ENCODE data around the gene ARHGAP21. TPM values are rescaled to one million over a fixed set of nuclear protein-coding genes. Genes with fewer than 3 reads are reported as not detected.

Gene ARHGAP21
- total and polyA plus RNA-seq, 9 of the 15 experiments (the other 6 are each of a cell fraction or from before 2014, with no cell fraction given) = 13.6 to 145 (median 60.8) TPM

DNA sequence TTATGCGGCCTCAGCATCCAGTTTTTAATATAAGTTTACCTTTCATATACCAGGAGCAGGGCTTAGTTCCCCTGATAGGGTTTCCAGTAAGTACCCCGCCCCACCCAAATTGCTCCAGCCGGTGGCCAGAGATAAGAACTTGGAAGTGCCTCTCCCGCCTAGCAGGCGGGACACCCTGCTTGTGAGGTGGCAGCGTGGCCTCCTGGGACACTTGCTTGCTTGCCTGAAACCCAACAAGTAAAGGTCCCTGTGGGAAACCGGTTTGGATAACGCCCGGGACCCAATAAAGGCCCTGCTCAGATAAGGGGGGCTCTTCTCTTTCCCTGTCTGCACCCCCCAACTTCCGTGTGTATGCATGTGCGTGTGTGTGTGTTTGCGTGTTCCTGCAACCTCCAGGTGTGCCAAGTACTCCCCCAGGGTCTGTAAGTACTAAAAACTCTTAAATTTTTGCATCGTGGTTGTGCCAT, 154.3 kb downstream of the ARHGAP21 start (continued):
- TF ChIP-seq CBFA2T2 (conservative IDR thresholded peaks at IDR 0.05) (peak; percentile 86), HNRNPL (IDR thresholded peaks at IDR 0.05; ENCODE audit: low read depth, low read length) (no peak), IRF2 (CRISPR knock-in tag; IDR thresholded peaks at IDR 0.05) (no peak), SREBF1 (IDR thresholded peaks at IDR 0.05; ENCODE audit: borderline replicate concordance, low read depth, low read length) (no peak), KLF13 (tag; IDR thresholded peaks at IDR 0.05; ENCODE audit: borderline replicate concordance, low read depth) (peak; percentile 69), ADNP (tag; IDR thresholded peaks at IDR 0.05) (no peak), ATF7 (IDR thresholded peaks at IDR 0.05) (peak; percentile 66; the same call in 1 of the 2 replicates), ZNF174 (CRISPR knock-in tag; IDR thresholded peaks at IDR 0.05) (no peak), XRCC3 (IDR thresholded peaks at IDR 0.05) (no peak), NR1H2 (CRISPR knock-in tag; IDR thresholded peaks at IDR 0.05) (no peak), U2AF1 (optimal IDR thresholded peaks at IDR 0.05; ENCODE audit: low read depth, low read length) (no peak), SAP30 (IDR thresholded peaks at IDR 0.05; ENCODE audit: borderline replicate concordance, insufficient read depth, low read depth, low read length, poor library complexity, severe bottlenecking) (no peak), HDAC3 (IDR thresholded peaks at IDR 0.05; ENCODE audit: borderline replicate concordance, partially characterized antibody) (peak; percentile 75), STAG1 (CRISPR knock-in tag; IDR thresholded peaks at IDR 0.05; ENCODE audit: borderline replicate concordance) (no peak), TRIM24 (IDR thresholded peaks at IDR 0.05) (peak in 1 of 2 experiments; percentile 70; a peak in 2 of 4 replicates), RBM14 (IDR thresholded peaks at IDR 0.05; ENCODE audit: borderline replicate concordance, insufficient read depth, low read depth, low read length) (no peak), ZNF263 (CRISPR knock-in tag; IDR thresholded peaks at IDR 0.05; ENCODE audit: borderline replicate concordance) (no peak)
- TF ChIP-seq, protein P1, sequence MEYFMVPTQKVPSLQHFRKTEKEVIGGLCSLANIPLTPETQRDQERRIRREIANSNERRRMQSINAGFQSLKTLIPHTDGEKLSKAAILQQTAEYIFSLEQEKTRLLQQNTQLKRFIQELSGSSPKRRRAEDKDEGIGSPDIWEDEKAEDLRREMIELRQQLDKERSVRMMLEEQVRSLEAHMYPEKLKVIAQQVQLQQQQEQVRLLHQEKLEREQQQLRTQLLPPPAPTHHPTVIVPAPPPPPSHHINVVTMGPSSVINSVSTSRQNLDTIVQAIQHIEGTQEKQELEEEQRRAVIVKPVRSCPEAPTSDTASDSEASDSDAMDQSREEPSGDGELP (CRISPR knock-in tag; IDR thresholded peaks at IDR 0.05; ENCODE audit: borderline replicate concordance) = peak; percentile 81
- TF ChIP-seq, protein P2, sequence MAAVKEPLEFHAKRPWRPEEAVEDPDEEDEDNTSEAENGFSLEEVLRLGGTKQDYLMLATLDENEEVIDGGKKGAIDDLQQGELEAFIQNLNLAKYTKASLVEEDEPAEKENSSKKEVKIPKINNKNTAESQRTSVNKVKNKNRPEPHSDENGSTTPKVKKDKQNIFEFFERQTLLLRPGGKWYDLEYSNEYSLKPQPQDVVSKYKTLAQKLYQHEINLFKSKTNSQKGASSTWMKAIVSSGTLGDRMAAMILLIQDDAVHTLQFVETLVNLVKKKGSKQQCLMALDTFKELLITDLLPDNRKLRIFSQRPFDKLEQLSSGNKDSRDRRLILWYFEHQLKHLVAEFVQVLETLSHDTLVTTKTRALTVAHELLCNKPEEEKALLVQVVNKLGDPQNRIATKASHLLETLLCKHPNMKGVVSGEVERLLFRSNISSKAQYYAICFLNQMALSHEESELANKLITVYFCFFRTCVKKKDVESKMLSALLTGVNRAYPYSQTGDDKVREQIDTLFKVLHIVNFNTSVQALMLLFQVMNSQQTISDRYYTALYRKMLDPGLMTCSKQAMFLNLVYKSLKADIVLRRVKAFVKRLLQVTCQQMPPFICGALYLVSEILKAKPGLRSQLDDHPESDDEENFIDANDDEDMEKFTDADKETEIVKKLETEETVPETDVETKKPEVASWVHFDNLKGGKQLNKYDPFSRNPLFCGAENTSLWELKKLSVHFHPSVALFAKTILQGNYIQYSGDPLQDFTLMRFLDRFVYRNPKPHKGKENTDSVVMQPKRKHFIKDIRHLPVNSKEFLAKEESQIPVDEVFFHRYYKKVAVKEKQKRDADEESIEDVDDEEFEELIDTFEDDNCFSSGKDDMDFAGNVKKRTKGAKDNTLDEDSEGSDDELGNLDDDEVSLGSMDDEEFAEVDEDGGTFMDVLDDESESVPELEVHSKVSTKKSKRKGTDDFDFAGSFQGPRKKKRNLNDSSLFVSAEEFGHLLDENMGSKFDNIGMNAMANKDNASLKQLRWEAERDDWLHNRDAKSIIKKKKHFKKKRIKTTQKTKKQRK (IDR thresholded peaks at IDR 0.05; ENCODE audit: borderline replicate concordance, low read depth, low read length) = no peak
- TF ChIP-seq, protein P3, sequence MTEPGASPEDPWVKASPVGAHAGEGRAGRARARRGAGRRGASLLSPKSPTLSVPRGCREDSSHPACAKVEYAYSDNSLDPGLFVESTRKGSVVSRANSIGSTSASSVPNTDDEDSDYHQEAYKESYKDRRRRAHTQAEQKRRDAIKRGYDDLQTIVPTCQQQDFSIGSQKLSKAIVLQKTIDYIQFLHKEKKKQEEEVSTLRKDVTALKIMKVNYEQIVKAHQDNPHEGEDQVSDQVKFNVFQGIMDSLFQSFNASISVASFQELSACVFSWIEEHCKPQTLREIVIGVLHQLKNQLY (CRISPR knock-in tag; conservative IDR thresholded peaks at IDR 0.05) = no peak
- TF ChIP-seq, protein P4, sequence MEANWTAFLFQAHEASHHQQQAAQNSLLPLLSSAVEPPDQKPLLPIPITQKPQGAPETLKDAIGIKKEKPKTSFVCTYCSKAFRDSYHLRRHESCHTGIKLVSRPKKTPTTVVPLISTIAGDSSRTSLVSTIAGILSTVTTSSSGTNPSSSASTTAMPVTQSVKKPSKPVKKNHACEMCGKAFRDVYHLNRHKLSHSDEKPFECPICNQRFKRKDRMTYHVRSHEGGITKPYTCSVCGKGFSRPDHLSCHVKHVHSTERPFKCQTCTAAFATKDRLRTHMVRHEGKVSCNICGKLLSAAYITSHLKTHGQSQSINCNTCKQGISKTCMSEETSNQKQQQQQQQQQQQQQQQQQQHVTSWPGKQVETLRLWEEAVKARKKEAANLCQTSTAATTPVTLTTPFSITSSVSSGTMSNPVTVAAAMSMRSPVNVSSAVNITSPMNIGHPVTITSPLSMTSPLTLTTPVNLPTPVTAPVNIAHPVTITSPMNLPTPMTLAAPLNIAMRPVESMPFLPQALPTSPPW (CRISPR knock-in tag; IDR thresholded peaks at IDR 0.05) = peak; percentile 92
- TF ChIP-seq, protein P5, sequence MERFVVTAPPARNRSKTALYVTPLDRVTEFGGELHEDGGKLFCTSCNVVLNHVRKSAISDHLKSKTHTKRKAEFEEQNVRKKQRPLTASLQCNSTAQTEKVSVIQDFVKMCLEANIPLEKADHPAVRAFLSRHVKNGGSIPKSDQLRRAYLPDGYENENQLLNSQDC (CRISPR knock-in tag; IDR thresholded peaks at IDR 0.05) = no peak
